GM21529 (cell line): Measurements from ENCODE around the gene PLEKHM2.

ENCODE experiments used
- ATAC-seq: cut with Tn5 transposase; IDR thresholded peaks from one replicate; pipeline ENCODE4 v1.9.1; 2021; ENCODE audit not compliant: unreplicated experiment

The PLEKHM2 gene

DNA sequence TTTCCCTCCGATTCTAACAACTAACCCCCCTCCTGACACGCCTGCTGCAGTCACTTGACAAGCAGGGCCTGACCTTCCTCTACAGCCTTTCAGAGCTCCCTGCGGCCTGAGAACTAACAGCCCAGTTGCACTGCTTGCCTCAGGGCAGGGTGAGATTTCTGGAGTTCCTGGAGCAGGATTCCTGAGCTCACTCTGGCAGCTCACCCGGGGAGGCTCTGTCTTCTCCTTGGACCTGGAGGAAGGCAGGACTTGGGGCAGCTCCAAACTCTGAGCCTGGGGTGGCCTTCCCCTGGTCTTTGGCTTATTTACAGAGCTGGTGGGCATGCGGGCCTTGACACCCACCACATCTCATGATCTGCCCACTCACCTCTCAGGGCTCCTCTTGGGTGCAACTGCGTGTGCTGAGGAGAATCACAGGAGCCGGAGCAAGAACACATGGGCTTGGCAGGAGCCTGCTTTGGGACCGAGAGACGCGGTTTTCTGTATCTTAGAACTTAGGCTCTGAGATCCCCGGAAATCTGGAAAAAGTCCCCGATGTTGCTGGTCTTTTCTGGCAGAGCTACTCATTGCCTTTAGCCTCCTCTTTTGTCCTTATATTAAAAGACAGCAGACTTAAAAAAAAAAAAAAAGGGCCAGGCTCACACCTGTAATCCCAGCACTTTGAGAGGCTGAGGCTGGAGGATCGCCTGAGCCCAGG is 38.9 kb downstream of the PLEKHM2 start:
- no peak for ATAC-seq

DNA sequence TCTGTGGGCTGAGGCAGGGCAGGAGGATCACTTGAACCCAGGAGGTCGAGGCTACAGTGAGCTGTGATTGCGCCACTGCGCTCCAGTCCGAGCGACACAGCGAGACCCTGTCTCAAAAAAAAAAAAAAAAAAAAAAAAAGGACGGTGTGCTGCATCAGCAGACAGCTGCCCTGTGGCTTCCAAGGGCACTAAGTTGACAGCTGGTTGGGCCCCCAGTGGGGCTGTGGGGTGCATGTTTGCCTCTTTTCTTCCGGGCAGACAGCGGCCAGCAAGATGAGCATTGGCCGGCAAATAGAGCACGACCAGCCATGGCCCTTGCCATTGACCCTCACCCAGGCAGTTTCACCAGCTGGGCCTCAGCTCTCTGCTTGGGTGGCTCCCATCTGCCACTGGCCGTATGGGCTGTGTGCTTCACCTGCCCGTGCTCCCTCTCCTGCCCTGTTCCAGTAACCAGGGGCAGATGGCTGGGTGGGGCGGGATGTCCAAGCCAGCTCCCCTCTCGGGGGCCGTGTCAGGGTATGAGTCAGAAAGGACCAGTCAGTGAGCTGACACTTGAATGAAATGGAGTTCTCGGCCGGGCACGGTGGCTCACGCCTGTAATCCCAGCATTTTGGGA is 39.6 kb downstream of the PLEKHM2 start:
- no peak for ATAC-seq

DNA sequence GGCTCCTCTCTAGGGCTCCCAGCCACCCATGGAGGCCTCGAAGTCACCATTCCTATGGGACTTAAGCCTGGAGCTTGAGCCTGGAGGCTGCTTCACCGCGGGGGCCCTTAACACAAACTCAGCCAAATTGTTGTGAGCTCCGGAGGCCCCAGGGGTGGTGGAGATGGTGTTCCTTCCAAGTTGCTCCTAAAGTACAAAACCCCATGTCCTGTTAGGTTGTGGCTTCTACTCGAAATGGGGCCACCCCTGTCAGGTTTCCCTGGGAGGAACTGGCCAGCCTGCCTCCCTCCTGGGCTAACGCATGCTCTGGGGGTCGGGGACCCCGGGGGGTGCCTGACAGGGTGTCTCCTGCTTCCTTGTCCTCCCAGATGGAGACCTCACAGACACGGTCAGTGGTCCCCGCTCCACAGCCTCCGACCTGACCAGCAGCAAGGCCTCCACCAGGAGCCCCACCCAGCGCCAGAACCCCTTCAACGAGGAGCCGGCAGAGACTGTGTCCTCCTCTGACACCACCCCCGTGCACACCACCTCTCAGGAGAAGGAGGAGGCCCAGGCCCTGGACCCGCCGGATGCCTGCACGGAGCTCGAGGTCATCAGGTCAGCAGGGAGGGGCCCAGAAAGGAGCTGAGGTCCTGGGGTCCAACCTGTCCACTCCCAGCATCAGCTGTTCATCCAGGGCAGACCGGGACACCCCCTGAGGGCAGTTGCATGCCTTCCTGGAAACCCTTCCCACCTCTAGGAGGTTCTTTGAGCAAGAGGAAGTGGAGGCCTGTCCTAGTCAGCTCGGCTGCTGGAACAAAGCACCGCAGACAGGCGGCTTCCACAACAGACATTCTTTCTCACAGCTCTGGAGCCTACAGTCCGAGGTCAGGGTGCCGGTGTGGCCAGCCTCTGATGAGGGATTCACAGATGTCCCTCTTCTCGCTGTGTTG is 41.1 kb downstream of the PLEKHM2 start:
- no peak for ATAC-seq

GRCh38 chr1:15726508-15726907 is 42.4 kb downstream of the PLEKHM2 start:
- no peak for ATAC-seq

GRCh38 chr1:15727021-15727420 is 42.9 kb downstream of the PLEKHM2 start:
- ATAC-seq = no peak

DNA sequence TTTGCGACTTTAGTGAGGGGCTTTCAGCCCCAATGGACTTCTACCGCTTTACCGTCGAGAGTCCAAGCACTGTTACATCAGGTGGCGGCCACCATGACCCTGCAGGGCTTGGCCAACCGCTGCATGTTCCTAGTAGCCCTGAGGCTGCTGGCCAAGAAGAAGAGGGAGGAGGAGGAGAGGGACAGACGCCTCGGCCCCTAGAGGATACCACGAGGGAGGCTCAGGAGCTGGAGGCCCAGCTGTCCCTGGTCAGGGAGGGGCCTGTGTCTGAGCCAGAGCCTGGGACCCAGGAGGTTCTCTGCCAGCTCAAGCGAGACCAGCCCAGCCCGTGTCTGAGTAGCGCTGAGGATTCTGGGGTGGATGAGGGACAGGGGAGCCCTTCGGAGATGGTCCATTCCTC is 43.3 kb downstream of the PLEKHM2 start:
- no peak for ATAC-seq

DNA sequence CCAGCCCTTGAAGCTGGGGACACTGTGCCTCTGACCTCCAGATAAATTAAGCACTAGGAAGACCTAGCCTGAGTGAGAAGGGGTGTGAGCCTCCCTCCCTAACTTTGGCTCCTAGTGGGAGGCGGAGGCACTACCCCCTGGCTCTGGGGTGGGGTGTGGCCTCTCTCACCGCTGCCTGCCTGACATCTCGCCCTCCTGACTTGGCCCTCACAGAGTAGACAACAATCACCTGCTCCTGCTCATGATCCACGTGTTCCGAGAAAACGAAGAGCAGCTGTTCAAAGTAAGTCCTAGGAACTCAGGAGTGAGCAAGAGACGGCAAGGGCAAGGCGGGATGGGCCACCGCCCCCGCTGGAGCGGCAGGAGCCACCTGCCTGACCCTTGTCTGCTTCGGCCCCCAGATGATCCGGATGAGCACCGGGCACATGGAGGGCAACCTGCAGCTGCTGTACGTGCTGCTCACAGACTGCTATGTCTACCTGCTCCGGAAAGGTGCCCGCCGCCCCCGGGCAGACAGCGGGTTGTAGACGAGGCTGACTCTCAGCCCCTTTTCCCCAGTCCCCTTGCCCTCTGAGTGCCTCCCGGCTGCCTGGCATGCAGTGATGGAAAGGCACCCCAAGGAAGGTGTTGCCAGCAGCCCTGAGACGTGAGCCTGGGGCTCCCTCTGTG is 43.9 kb downstream of the PLEKHM2 start:
- ATAC-seq = no peak

GRCh38 chr1:15728937-15729657 is 45.0 kb downstream of the PLEKHM2 start:
- ATAC-seq = no peak

GRCh38 chr1:15730423-15730822 is 46.3 kb downstream of the PLEKHM2 start:
- no peak for ATAC-seq

DNA sequence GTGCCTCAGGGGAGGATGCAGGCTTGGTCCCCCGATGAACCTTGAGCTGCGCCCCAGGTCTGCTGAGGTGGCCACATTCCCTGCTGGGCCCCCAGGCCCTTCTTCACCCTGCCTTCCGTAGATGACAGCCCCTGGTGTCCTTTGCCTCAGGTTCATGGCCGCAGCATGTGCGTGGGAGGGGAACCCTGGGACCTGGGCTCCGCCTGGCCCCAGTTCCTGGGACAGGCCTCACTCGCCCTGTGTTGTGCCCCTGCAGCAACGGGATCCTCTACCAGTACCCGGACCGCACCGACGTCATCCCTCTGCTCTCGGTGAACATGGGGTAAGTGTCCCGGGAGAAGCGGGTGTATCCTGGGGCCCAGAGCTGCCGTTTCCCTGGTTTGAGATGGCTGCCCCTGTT is 46.8 kb downstream of the PLEKHM2 start:
- ATAC-seq = no peak

GRCh38 chr1:15731735-15732685 is 47.9 kb downstream of the PLEKHM2 start:
- ATAC-seq = no peak

GRCh38 chr1:15732686-15733081 is 48.6 kb downstream of the PLEKHM2 start:
- ATAC-seq = no peak

- ATAC-seq = no peak
These were observed 49.2 kb downstream of the PLEKHM2 start for GRCh38 chr1:15733218-15733725.

DNA sequence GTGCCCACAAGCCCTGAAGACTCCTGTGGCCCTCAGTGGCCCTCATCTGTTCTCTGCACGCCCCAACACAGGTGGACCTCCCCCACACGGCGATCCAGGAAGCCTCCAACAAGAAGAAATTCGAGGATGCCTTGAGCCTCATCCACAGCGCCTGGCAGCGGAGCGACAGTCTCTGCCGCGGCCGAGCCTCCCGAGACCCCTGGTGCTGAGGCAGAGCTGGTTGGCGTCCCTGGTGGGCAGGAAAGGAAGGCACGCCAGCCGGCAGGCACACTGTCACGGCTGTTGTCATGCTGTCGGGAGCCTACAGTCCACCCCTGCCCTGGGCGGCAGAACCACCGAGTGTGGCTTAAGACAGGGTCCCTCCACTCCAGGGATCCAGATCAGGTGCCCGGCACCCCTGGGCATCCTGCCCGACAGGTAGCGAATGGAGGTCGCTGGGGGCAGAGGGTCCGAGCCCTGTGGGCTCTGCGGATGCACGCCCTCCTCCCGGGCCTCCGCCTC is 49.7 kb downstream of the PLEKHM2 start:
- ATAC-seq = no peak

DNA sequence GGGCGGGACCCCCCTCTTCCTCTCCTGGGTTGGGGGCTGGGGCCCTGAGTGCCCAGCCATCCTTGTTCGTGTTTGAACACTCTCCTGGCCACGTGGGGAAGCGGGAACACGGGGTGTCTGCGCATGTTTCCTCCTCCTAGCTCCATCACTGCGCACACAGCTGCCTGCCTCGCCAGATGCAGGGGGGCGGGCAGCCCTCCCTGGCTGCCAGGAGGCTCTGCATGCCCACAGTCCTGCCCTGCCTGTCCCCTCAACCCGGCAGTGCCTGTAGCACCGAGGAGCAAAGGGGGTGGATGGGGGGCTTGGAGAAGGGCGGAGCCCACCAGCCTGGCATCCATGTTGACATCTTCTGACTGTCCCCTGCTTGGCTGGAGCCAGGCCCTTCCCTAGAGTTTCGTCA is 50.2 kb downstream of the PLEKHM2 start:
- no peak for ATAC-seq

GRCh38 chr1:15734901-15735300 is 50.8 kb downstream of the PLEKHM2 start:
- ATAC-seq = no peak

GRCh38 chr1:15735304-15736037 is 51.4 kb downstream of the PLEKHM2 start:
- ATAC-seq = no peak
